SH-SY5Y (cell line): ENCODE measurements around the gene DAPK1.

Experiments
- GATA2 ChIP-seq: IDR thresholded peaks from 2 replicates; pipeline ENCODE4 v1.6.1; 2011; ENCODE audit warnings: mild to moderate bottlenecking, low read depth, low read length
- GATA3 ChIP-seq: IDR thresholded peaks from 2 replicates; pipeline ENCODE4 v1.6.1; 2011; ENCODE audit warnings: low read depth, mild to moderate bottlenecking, low read length, moderate library complexity

The DAPK1 gene

GRCh38 chr9:87708546-87708945 is 210.9 kb downstream of the DAPK1 start:
- no peak for TF ChIP-seq GATA2
- TF ChIP-seq GATA3 = no peak

GRCh38 chr9:87708986-87709728 is 211.5 kb downstream of the DAPK1 start:
- TF ChIP-seq GATA2 = no peak
- TF ChIP-seq GATA3 = no peak

DNA sequence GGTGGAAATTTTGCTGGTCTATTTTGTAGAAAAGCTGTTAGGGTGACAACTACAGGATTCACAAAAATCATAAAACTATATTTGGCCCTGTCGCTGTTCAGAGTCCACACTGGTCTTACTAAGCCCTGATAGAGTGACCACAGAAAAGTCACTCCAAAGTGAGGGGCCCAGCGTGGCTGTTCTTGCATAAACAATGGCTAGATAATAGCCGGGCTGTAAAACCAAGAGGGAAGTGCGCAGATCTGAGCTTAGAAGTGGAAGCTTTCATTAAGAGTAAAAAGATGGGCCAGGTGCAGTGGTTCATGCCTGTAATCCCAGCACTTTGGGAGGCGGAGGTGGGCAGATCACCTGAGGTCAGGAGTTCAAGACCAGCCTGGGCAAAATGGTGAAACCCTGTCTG is 212.8 kb downstream of the DAPK1 start:
- no peak for TF ChIP-seq GATA2
- TF ChIP-seq GATA3 = no peak

- TF ChIP-seq GATA3 = peak; percentile 58
- TF ChIP-seq GATA2 = peak; percentile 82
These were observed 214.5 kb downstream of the DAPK1 start for GRCh38 chr9:87711857-87712800.

- TF ChIP-seq GATA2 (no peak), GATA3 (no peak; the same call in 1 of the 2 replicates)
These were observed 215.2 kb downstream of the DAPK1 start for GRCh38 chr9:87712801-87713277.

DNA sequence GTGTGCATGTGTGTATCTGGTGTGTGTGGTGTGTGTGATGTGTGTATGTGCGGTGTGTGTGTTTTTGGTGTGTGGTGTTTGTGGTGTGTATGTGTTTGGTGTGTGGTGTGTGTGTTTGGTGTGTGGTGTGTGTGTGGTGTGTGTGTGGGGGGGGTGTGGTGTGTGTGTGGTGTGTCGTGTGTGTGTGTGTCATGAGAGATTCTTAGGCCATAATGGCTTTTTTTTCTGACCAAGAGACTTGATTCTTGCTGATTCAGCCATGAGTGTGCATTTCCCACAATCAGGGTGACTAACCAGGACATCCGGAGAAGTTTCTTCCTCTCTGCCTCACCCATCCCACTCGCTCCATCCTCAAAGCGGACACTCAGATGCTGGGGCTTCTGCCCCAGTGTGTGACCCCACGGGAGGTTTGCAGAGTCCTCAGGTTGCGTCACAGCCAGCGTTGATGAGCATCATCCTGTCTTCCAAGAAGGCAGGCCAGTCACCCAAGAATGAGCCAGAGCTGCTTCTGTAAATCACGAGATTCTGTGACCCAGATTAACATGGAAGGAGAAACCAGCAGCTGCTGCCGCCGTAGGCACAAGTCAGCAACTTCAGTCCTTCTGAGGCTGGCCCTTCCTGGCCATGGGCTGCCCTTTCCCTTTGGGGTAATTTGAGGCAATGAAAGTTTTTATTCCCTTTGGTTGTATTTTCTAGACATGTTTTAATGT is 215.8 kb downstream of the DAPK1 start:
- TF ChIP-seq GATA3 = no peak
- TF ChIP-seq GATA2 = no peak

GRCh38 chr9:87713988-87714330 is 216.3 kb downstream of the DAPK1 start:
- no peak for TF ChIP-seq GATA3
- TF ChIP-seq GATA2 = no peak

DNA sequence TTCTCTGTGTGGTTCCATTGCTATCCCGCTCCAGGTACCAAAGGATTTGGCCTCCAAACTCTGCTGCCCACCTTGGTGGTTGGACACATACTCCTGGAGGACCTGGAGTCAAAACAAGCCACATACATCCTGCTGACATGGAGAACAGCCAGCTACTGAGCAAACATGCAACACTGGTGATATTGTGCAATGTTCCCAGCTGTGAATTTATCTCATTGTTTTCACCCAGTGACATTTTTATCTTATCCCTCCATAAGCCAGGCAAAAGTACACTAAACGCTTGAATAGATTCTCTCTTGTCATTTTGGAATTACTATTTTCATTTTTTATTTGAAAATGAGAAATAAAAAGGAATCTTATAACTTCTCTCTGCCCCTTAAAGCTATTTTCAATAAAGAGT is 217.2 kb downstream of the DAPK1 start:
- TF ChIP-seq GATA3 (no peak), GATA2 (no peak)

GRCh38 chr9:87716141-87716540 is 218.5 kb downstream of the DAPK1 start:
- TF ChIP-seq GATA2 (no peak), GATA3 (no peak)

GRCh38 chr9:87717456-87717855 is 219.8 kb downstream of the DAPK1 start:
- no peak for TF ChIP-seq GATA3

GRCh38 chr9:87718231-87718630 is 220.6 kb downstream of the DAPK1 start:
- TF ChIP-seq GATA2 (no peak), GATA3 (no peak)

GRCh38 chr9:87718852-87719612 is 221.4 kb downstream of the DAPK1 start:
- TF ChIP-seq GATA3 = no peak
- TF ChIP-seq GATA2 = no peak

- TF ChIP-seq GATA3 (no peak), GATA2 (no peak)
These were observed 222.5 kb downstream of the DAPK1 start for GRCh38 chr9:87720173-87720572.

DNA sequence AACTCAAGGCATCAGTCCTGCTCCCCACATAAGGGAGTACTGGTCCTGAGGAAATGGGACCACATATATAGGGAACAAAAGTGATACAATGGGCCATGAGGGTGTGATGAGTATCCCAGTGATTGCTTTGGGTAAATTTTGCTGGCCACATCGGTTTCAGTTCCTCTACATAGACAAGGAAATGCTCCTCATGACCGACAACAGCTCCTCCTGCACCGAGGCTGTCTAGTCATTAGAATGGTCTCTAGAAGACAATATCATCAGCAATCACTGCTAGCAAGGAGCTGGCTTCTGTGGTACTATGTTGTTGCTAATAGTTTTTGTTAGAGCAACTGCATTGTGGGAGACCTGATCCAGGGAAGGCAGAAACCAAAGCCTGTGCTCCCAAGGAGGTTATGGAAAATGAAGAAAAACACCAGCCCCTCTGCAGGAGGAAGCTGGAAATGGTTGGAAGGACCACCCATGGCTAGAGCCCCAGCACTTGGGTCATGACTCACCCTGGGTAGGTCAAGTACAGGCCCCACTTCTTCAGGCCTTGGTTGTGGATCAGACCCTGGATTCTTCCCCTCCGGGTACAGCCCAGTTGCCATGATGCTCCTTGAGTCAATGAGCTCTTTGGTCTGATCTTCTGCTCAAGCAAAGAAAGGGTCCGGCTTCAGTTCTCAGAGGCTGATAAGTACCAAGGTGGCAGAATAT is 224.9 kb downstream of the DAPK1 start:
- no peak for TF ChIP-seq GATA3
- no peak for TF ChIP-seq GATA2
